GM04504 (cell line): ENCODE measurements around the gene RAD1.
"Not testable (repeated sequence)": the region's sequence is repeated elsewhere in the genome, so short reads cannot be mapped to it uniquely, and the experiment has no call there.

Experiments used
- DNase-seq: peaks from one replicate; pipeline ENCODE4 v3.0.0-alpha.2; 2012; ENCODE audit warnings: low read depth

RAD1 gene

DNA sequence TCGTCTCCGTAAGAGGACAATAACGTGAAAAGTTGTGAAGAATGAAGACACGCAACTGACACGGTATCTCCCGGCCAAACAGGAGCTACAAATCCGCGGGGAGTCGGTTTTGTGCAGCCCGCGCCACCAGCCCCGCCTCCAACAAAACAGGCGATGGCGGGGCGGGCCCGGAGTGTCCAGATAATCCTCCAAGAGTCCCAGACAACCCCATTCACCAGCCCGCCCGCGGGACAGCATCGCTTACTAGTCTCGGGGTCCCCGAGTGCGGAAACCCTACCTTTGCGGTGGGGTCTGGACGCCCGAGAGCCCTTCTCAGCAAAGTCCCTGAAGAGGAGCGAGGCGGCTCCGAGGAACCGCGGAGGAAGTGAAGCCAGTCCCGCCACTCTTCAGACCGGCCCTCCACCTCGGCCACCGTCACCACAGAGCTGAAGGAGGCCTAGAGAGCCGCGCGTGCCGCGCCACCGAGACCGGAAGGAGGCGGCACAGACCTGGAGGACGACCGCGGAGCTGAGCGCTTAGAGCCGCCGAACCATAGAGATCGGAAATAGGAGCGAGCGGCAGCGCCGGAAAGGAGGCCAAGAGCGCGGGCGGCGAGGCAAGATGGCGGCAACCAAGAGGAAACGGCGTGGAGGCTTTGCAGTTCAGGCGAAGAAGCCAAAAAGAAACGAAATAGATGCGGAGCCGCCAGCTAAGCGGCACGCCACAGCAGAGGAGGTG, at the start of gene RAD1, which contains the start of gene BRIX1:
Gene RAD1, minus strand, starts transcription at position 366 of the 717 bp plus-strand sequence. CDS start 612 bp downstream, outside the sequence.
Gene BRIX1, plus strand, starts transcription at position 573 of the 717 bp plus-strand sequence. Its CDS starts 28 bp downstream, at position 601.
- peak; percentile 94 for DNase-seq

DNA sequence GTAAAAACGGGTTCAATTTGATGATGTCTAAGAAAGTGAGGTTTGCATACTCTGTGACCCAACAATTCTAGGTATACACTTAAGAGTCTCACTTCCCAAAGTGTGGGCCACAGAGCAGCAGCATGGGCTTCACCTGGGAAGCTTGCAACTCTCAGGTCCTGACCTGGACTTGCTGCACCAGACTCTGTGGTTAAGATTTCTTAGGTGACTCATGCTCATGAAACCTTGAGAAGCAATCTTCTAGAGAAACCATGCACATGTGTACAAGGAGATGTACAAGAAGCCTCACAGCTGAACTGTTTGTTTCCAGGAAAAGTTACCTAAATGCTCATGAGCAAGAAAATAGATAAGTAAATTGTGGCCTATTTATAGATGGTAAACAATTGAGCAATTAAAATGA, 44.0 kb upstream of the RAD1 start:
- DNase-seq, result peak; percentile 24

GRCh38 chr5:34957857-34958690, 42.8 kb upstream of the RAD1 start:
- DNase-seq, result peak; percentile 15

- DNase-seq, result no peak
Measured at GRCh38 chr5:34957321-34957720, 42.0 kb upstream of the RAD1 start.

- DNase-seq, result no peak
Measured at GRCh38 chr5:34944460-34945047, 29.2 kb upstream of the RAD1 start.

- DNase-seq, result no peak
Measured at GRCh38 chr5:34944044-34944443, 28.7 kb upstream of the RAD1 start.

- DNase-seq, result no peak
Measured at GRCh38 chr5:34941936-34942335, 26.6 kb upstream of the RAD1 start.

DNA sequence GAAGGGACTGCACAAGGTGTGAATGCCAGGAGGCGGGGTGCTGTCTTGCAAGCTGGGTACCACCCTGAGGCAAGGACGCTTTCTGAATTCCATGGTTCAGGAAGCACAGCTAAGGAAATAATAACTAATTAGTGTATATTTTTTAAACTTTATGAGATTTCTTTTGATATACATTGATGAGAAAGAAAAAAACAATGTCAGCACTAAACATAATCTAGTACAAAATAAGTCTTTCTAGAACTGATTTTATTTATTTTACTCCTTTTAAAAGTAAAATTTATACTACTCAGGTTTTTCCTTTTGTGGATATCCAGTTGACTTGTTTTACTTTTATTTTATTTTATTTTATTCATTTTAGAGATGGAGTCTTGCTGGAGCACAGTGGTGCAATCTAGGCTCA, 17.6 kb upstream of the RAD1 start:
- DNase-seq, result no peak

- no peak for DNase-seq
Measured at GRCh38 chr5:34930870-34931269, 15.6 kb upstream of the RAD1 start.

GRCh38 chr5:34930462-34930844, 15.1 kb upstream of the RAD1 start:
- no peak for DNase-seq

DNA sequence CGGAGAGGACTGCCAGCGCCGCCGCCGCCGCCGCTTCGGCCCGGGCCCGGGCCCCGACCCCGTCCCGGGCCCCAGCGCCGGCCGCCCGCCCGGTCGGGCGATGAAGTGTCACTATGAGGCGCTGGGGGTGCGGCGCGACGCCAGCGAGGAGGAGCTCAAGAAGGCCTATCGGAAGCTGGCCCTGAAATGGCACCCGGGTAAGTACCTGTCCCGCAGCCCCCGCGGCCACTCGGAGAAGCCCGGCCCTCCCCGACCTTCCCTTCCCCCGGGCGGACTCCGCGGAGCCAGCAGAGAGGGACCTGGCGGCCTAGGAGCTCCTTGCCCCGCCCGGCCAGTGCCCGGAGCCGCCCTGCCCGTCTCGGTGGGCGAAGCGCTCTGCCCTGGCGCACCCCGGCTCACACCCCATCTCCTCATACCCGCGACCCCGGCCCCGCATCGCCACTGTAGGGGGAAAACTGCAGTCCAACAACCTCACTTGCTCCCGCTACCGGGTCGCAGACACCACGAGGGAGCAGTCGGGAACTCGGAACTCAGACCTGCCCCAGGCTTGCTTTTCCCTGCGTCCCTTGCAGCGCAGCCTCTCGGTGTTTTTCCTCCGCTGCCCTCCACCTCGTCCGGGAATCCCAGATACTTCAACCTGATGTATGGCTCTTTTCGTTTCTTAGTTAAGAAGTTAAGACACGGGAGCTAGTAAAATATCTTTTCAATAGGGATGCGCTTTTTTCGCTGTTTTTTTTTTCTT, 14.6 kb upstream of the RAD1 start:
- peak; percentile 56 for DNase-seq

DNA sequence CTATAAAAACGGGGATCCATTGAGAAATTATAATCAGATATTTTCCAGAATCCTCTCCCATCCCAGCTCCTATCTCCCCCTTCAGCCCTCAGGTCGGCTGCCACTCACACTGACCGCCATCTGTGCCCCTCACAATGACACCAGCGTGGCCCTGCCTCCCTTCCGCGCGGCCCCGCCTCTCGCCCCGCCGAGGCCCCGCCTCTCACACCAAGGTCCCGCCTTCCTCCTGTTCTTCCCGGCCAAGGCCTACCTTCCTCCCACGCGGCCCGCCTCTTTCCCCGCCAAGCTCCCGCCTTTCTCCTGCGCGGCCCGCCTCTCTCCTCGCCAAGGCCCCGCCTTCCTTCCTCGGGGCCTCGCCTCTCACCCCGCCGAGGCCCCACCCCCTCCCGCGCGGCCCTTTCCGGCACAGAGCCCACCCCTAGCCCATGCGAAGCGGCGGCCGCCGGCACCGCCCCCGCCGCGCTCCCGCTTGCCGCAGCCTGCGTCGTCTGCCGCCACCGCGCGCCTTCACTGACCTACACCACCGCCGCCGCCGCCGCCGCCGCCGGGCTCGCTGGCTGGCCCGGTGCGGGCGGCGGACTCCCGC, 13.9 kb upstream of the RAD1 start, which contains the start of gene DNAJC21:
Gene DNAJC21, plus strand, starts transcription at position 426 of the 586 bp plus-strand sequence. CDS start 261 bp downstream, outside the sequence.
- DNase-seq, result peak; percentile 93

GRCh38 chr5:34928267-34928666, 13.0 kb upstream of the RAD1 start:
- DNase-seq, result no peak

- DNase-seq, result no peak
Measured at GRCh38 chr5:34927785-34928184, 12.5 kb upstream of the RAD1 start.

GRCh38 chr5:34926318-34926888, 11.1 kb upstream of the RAD1 start:
- no peak for DNase-seq

- DNase-seq, result no peak
Measured at GRCh38 chr5:34924462-34924765, 9.1 kb upstream of the RAD1 start.

GRCh38 chr5:34923694-34924461, 8.6 kb upstream of the RAD1 start:
- DNase-seq, result peak; percentile 66

- not testable (repeated sequence) for DNase-seq
Measured at GRCh38 chr5:34923256-34923655, 8.0 kb upstream of the RAD1 start.

DNA sequence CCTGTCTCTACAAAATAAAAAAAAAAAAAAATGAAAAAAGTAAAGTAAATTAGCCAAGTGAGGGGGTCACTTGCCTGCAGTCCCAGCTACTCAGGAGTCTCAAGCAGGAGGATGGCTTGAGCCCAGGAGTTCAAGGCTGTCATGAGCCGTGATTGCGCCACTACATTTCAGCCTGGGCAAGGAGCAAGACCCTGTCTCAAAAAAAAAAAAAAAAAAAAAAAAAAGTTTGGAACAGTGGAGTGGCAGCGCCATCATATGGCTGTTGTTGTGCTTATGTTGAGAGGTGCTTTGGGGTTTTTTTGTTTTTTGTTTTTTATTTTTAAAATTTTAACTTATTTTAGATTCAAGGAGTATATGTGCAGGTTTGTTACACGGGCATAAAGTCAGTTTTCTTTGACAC, 3.8 kb upstream of the RAD1 start:
- DNase-seq, result no peak

DNA sequence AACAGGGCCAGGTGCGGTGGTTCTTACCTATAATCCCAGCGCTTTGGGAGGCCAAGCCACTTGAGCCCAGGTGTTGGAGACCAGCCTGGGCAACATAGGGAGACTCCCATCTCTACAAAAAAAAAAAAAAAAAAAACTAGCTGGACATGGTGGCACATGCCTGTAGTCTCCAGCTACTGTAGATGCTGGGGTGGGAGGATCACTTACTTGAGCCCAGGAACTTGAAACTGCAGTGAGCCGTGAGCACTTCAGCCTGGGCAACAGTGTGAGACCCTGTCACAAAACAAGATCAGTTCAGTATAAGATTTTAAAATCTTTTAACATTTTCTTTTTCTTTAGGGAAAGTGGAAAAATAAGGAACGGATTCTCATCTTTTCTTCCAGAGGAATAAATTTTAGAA, 2.7 kb upstream of the RAD1 start:
- DNase-seq, result no peak

DNA sequence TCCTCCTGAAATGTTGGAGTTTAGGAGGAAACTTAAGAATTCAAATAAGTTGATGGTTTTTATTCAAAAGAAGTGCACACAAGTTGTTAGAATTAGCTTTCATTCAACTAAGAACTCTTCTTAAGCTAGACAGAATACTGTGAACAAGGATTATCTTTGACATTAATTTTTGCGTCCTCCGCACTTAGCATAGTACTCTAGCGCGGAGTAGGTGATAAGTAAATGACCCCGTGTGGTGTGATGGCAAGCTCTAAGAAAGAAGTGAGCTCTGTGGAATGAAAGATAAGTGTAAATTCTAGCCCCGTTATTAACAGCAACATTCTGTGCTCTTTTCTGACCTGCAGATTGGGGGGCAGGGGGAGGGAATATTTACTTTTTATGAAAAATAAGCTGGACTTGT, 1.2 kb upstream of the RAD1 start:
- DNase-seq, result no peak
